Ishikawa (cell line): Measurements from ENCODE around the gene ACSM5.

Experiments
- CEBPB ChIP-seq: IDR thresholded peaks from 2 replicates; pipeline ENCODE4 v1.6.1; 2012
- CREB1 ChIP-seq: IDR thresholded peaks from 2 replicates; pipeline ENCODE4 v1.6.1; 2012; ENCODE audit warnings: low read depth
- EGR1 ChIP-seq: IDR thresholded peaks from 2 replicates; pipeline ENCODE4 v1.6.1; 2012
- EP300 ChIP-seq: IDR thresholded peaks from 2 replicates; pipeline ENCODE4 v1.6.1; 2012; ENCODE audit warnings: borderline replicate concordance
- FOXM1 ChIP-seq: IDR thresholded peaks from 2 replicates; pipeline ENCODE4 v1.6.1; 2012; ENCODE audit warnings: low read depth, borderline replicate concordance
- MAX ChIP-seq: IDR thresholded peaks from 2 replicates; pipeline ENCODE4 v1.6.1; 2012
- NFIC ChIP-seq: IDR thresholded peaks from 2 replicates; pipeline ENCODE4 v1.6.1; 2012
- RAD21 ChIP-seq: IDR thresholded peaks from 2 replicates; pipeline ENCODE4 v1.6.1; 2012; ENCODE audit warnings: low read depth
- REST ChIP-seq: IDR thresholded peaks from 2 replicates; pipeline ENCODE4 v1.6.1; 2012; ENCODE audit warnings: low read depth, mild to moderate bottlenecking
- TAF1 ChIP-seq: IDR thresholded peaks from 2 replicates; pipeline ENCODE4 v1.6.1; 2012; ENCODE audit warnings: low read depth, mild to moderate bottlenecking
- TCF12 ChIP-seq: IDR thresholded peaks from 2 replicates; pipeline ENCODE4 v1.6.1; 2012; ENCODE audit warnings: low read depth
- TEAD4 ChIP-seq: IDR thresholded peaks from 2 replicates; pipeline ENCODE4 v1.6.1; 2012
- USF1 ChIP-seq: IDR thresholded peaks from 2 replicates; pipeline ENCODE4 v1.6.1; 2012
- YY1 ChIP-seq: IDR thresholded peaks from 2 replicates; pipeline ENCODE4 v1.6.1; 2012; ENCODE audit warnings: low read depth
- ZBTB7A ChIP-seq: IDR thresholded peaks from 2 replicates; pipeline ENCODE4 v1.6.1; 2012; ENCODE audit warnings: low read depth

Gene ACSM5

GRCh38 chr16:20382202-20382948 is 27.0 kb upstream of the ACSM5 start:
- TF ChIP-seq EP300: no peak
- TF ChIP-seq ZBTB7A: no peak
- TF ChIP-seq RAD21: no peak
- no peak for TF ChIP-seq FOXM1
- no peak for TF ChIP-seq TCF12
- TF ChIP-seq USF1: no peak
- TF ChIP-seq MAX: no peak
- TF ChIP-seq REST: no peak
- no peak for TF ChIP-seq TAF1
- no peak for TF ChIP-seq CREB1

- TF ChIP-seq RAD21 (peak; percentile 78), REST (no peak), MAX (no peak)
Measured at GRCh38 chr16:20383106-20384029, 26.0 kb upstream of the ACSM5 start.

- TF ChIP-seq RAD21: peak; percentile 51
- peak; percentile 74 for TF ChIP-seq USF1
- TF ChIP-seq FOXM1: no peak
Measured at GRCh38 chr16:20385844-20386832, 23.2 kb upstream of the ACSM5 start.

GRCh38 chr16:20387978-20388377 is 21.4 kb upstream of the ACSM5 start:
- TF ChIP-seq NFIC (no peak), CREB1 (no peak)

GRCh38 chr16:20388854-20389253 is 20.5 kb upstream of the ACSM5 start:
- TF ChIP-seq YY1 (no peak), EP300 (no peak), NFIC (no peak), CEBPB (no peak), TAF1 (no peak), TEAD4 (no peak), ZBTB7A (no peak)

- no peak for TF ChIP-seq USF1
- no peak for TF ChIP-seq EGR1
- TF ChIP-seq RAD21: no peak
- TF ChIP-seq TCF12: no peak
- no peak for TF ChIP-seq EP300
- TF ChIP-seq TEAD4: no peak
- no peak for TF ChIP-seq MAX
- TF ChIP-seq CEBPB: no peak
- no peak for TF ChIP-seq TAF1
- TF ChIP-seq CREB1: no peak
- no peak for TF ChIP-seq REST
- no peak for TF ChIP-seq FOXM1
Measured at GRCh38 chr16:20391045-20391444, 18.3 kb upstream of the ACSM5 start.
